GM04503 (cell line): ENCODE data around the gene PKDREJ.

Experiments
- DNase-seq: peaks from one replicate; pipeline ENCODE4 v3.0.0-alpha.2; 2012; ENCODE audit warnings: low read depth

The PKDREJ gene

GRCh38 chr22:46290121-46290842 lies 27.1 kb upstream of the PKDREJ start:
- no peak for DNase-seq

- no peak for DNase-seq
These were observed 26.2 kb upstream of the PKDREJ start for GRCh38 chr22:46289244-46289891.

- no peak for DNase-seq
These were observed 25.7 kb upstream of the PKDREJ start for GRCh38 chr22:46288846-46289243.

GRCh38 chr22:46287873-46288751 lies 25.0 kb upstream of the PKDREJ start:
- no peak for DNase-seq

- no peak for DNase-seq
These were observed 24.1 kb upstream of the PKDREJ start for GRCh38 chr22:46286941-46287872.

GRCh38 chr22:46286006-46286405 lies 22.9 kb upstream of the PKDREJ start:
- no peak for DNase-seq

GRCh38 chr22:46281866-46282678 lies 18.9 kb upstream of the PKDREJ start:
- DNase-seq: no peak

GRCh38 chr22:46280999-46281623 lies 18.0 kb upstream of the PKDREJ start:
- no peak for DNase-seq

GRCh38 chr22:46280063-46280817 lies 17.1 kb upstream of the PKDREJ start:
- DNase-seq: no peak

GRCh38 chr22:46278656-46279645 lies 15.8 kb upstream of the PKDREJ start:
- no peak for DNase-seq

GRCh38 chr22:46276563-46276962 lies 13.4 kb upstream of the PKDREJ start:
- no peak for DNase-seq

GRCh38 chr22:46275455-46276122 lies 12.4 kb upstream of the PKDREJ start:
- DNase-seq: no peak

- DNase-seq: no peak
These were observed 11.2 kb upstream of the PKDREJ start for GRCh38 chr22:46274381-46274780.

GRCh38 chr22:46273432-46274148 lies 10.4 kb upstream of the PKDREJ start:
- no peak for DNase-seq

GRCh38 chr22:46272762-46273431 lies 9.8 kb upstream of the PKDREJ start:
- no peak for DNase-seq

GRCh38 chr22:46272196-46272595 lies 9.1 kb upstream of the PKDREJ start:
- no peak for DNase-seq

GRCh38 chr22:46269564-46269963 lies 6.4 kb upstream of the PKDREJ start:
- DNase-seq: no peak
